Neural progenitor cell (in vitro differentiated cells): Measurements from ENCODE around the gene PPP1R9A. TPM values are rescaled to one million over a fixed set of nuclear protein-coding genes. Genes with fewer than 3 reads are reported as not detected.

ENCODE experiments used
- DNase-seq: peaks from one replicate; pipeline ENCODE4 v3.0.0-alpha.2; 2016; ENCODE audit warnings: low spot score
- H2AFZ ChIP-seq: fragments of 200-600 bp; sonication (generic); replicated peaks from 2 replicates; pipeline ENCODE4 v1.6.1; 2016; ENCODE audit warnings: antibody characterized with exemption
- H3F3A ChIP-seq: fragments of 200-600 bp; sonication (generic); 2 replicates; pipeline ENCODE4 v1.6.1; 2016; ENCODE audit warnings: antibody characterized with exemption, low read depth
- H3K27ac ChIP-seq: fragments of 200-600 bp; sonication (generic); 2 replicates; pipeline ENCODE4 v1.5.1; 2016; ENCODE audit warnings: mild to moderate bottlenecking
- H3K27me3 ChIP-seq: fragments of 200-600 bp; sonication (generic); 2 replicates; pipeline ENCODE4 v1.6.1; 2016; ENCODE audit warnings: mild to moderate bottlenecking, moderate library complexity
- H3K36me3 ChIP-seq: fragments of 200-600 bp; sonication (generic); 2 replicates; pipeline ENCODE4 v1.5.1; 2016
- H3K4me1 ChIP-seq: fragments of 200-600 bp; sonication (generic); 2 replicates; pipeline ENCODE4 v1.6.1; 2016; ENCODE audit warnings: mixed run types
- H3K4me2 ChIP-seq: fragments of 200-600 bp; sonication (generic); 2 replicates; pipeline ENCODE4 v1.6.1; 2016
- H3K4me3 ChIP-seq: fragments of 200-600 bp; sonication (generic); 2 replicates; pipeline ENCODE4 v1.5.1; 2016
- H3K79me2 ChIP-seq: fragments of 200-600 bp; sonication (generic); 2 replicates; pipeline ENCODE4 v1.6.1; 2016; ENCODE audit warnings: low read depth
- H3K9ac ChIP-seq: fragments of 200-600 bp; sonication (generic); 2 replicates; pipeline ENCODE4 v1.6.1; 2016
- H3K9me3 ChIP-seq: fragments of 200-600 bp; sonication (generic); 2 replicates; pipeline ENCODE4 v1.5.1; 2016; ENCODE audit warnings: low read depth
- H4K20me1 ChIP-seq: fragments of 200-600 bp; sonication (generic); 2 replicates; pipeline ENCODE4 v1.6.1; 2016; ENCODE audit warnings: low read depth
- H3K27ac Mint-ChIP-seq: 3 replicates; pipeline ENCODE4 v1.8.0; 2021; ENCODE audit warnings: mixed read lengths
- H3K27me3 Mint-ChIP-seq: 2 replicates; pipeline ENCODE4 v1.8.0; 2022; ENCODE audit warnings: low read depth, mild to moderate bottlenecking, inconsistent platforms, moderate library complexity, mixed read lengths; ENCODE audit not compliant: insufficient read depth
- H3K36me3 Mint-ChIP-seq: 3 replicates; pipeline ENCODE4 v1.8.0; 2021; ENCODE audit warnings: mixed read lengths
- H3K4me1 Mint-ChIP-seq: 3 replicates; pipeline ENCODE4 v1.8.0; 2021; ENCODE audit warnings: mixed read lengths
- H3K4me3 Mint-ChIP-seq: 3 replicates; pipeline ENCODE4 v1.8.0; 2021; ENCODE audit warnings: mild to moderate bottlenecking, moderate library complexity, mixed read lengths
- H3K9me3 Mint-ChIP-seq: 3 replicates; pipeline ENCODE4 v1.8.0; 2020; ENCODE audit warnings: mixed read lengths
- CTCF ChIP-seq: fragments of 200-600 bp; sonication (generic); IDR thresholded peaks from 2 replicates; pipeline ENCODE4 v1.5.1; 2017; ENCODE audit warnings: antibody characterized with exemption, mild to moderate bottlenecking
- EZH2 ChIP-seq: fragments of 200-600 bp; sonication (generic); IDR thresholded peaks from 2 replicates; pipeline ENCODE4 v1.6.1; 2017; ENCODE audit warnings: antibody characterized with exemption, mild to moderate bottlenecking, moderate library complexity
- EZH2phosphoT487 ChIP-seq: fragments of 200-600 bp; sonication (generic); IDR thresholded peaks from 2 replicates; pipeline ENCODE4 v1.6.1; 2017; ENCODE audit warnings: antibody characterized with exemption
- total RNA-seq: library from RNA; depleted of rRNA; stranded (reverse); fragments of >200 nt; gene quantifications from 2 replicates; pipeline ENCODE4 v1.2.3, GENCODE V29; 2015; ENCODE audit warnings: low replicate concordance

The PPP1R9A gene
- total RNA-seq, 1 donor from 2014 or later: 40.7 TPM

- no peaks in the 10 kb centered on the region for H3K9me3 Mint-ChIP-seq
- Histone ChIP-seq H3F3A (no peaks in the 10 kb centered on the region), H4K20me1 (no peaks in the 10 kb centered on the region), H3K36me3 (no peaks in the 10 kb centered on the region), H3K9me3 (no peaks in the 10 kb centered on the region), H3K27me3 (no peaks in the 10 kb centered on the region), H3K4me1 (peaks cover 17% of the 10 kb centered on the region), H3K27ac (no peak overlapping the region), H3K4me2 (no peak overlapping the region), H3K9ac (no peak overlapping the region), H2AFZ (no peak overlapping the region), H3K4me3 (no peak overlapping the region), H3K79me2 (no peaks in the 10 kb centered on the region)
- no peaks in the 10 kb centered on the region for H3K27me3 Mint-ChIP-seq
- peaks cover 28% of the 10 kb centered on the region for H3K4me1 Mint-ChIP-seq
- H3K36me3 Mint-ChIP-seq: no peaks in the 10 kb centered on the region
- no peak for DNase-seq
- TF ChIP-seq EZH2 (no peak), EZH2phosphoT487 (no peak), CTCF (no peak)
- no peak overlapping the region for H3K27ac Mint-ChIP-seq
- no peak overlapping the region for H3K4me3 Mint-ChIP-seq
Observed at GRCh38 chr7:95304990-95305389, 397.6 kb downstream of the PPP1R9A start.

GRCh38 chr7:95309951-95310350 is 402.6 kb downstream of the PPP1R9A start:
- Mint-ChIP-seq H3K4me1 (peaks cover 12% of the 10 kb centered on the region), H3K36me3 (no peaks in the 10 kb centered on the region), H3K9me3 (peaks cover 3% of the 10 kb centered on the region), H3K4me3 (no peak overlapping the region), H3K27ac (no peak overlapping the region), H3K27me3 (peaks cover 2% of the 10 kb centered on the region)
- DNase-seq: no peak
- Histone ChIP-seq H3K4me2 (no peak overlapping the region), H3K27ac (no peak overlapping the region), H3K9ac (no peak overlapping the region), H4K20me1 (no peaks in the 10 kb centered on the region), H3K36me3 (no peaks in the 10 kb centered on the region), H3K4me3 (no peak overlapping the region), H2AFZ (no peak overlapping the region), H3K4me1 (peaks cover 7% of the 10 kb centered on the region), H3K9me3 (no peaks in the 10 kb centered on the region), H3K79me2 (no peaks in the 10 kb centered on the region), H3F3A (no peaks in the 10 kb centered on the region), H3K27me3 (no peaks in the 10 kb centered on the region)
- TF ChIP-seq EZH2phosphoT487 (no peak), CTCF (no peak), EZH2 (no peak)

- H3K9me3 Mint-ChIP-seq: peaks cover 3% of the 10 kb centered on the region
- H3K27me3 ChIP-seq: no peaks in the 10 kb centered on the region
- no peaks in the 10 kb centered on the region for H3F3A ChIP-seq
- no peak overlapping the region for H2AFZ ChIP-seq
- H3K9ac ChIP-seq: no peak overlapping the region
- no peak for DNase-seq
- no peaks in the 10 kb centered on the region for H3K36me3 ChIP-seq
- no peaks in the 10 kb centered on the region for H4K20me1 ChIP-seq
- H3K79me2 ChIP-seq: no peaks in the 10 kb centered on the region
- H3K4me3 ChIP-seq: no peak overlapping the region
- no peaks in the 10 kb centered on the region for H3K36me3 Mint-ChIP-seq
- peaks cover 2% of the 10 kb centered on the region for H3K27me3 Mint-ChIP-seq
- H3K4me1 Mint-ChIP-seq: peaks cover 8% of the 10 kb centered on the region
- no peak overlapping the region for H3K4me2 ChIP-seq
- peaks cover 7% of the 10 kb centered on the region for H3K4me1 ChIP-seq
- TF ChIP-seq EZH2phosphoT487 (no peak), EZH2 (no peak), CTCF (no peak)
- H3K9me3 ChIP-seq: no peaks in the 10 kb centered on the region
- H3K27ac ChIP-seq: no peak overlapping the region
- H3K27ac Mint-ChIP-seq: no peak overlapping the region
- no peak overlapping the region for H3K4me3 Mint-ChIP-seq
Observed at GRCh38 chr7:95311389-95311788, 404.0 kb downstream of the PPP1R9A start.
